Stomach smooth muscle (tissue), 2 donors: ENCODE data around the gene FAR2.
"Not testable (repeated sequence)": the region's sequence is repeated elsewhere in the genome, so short reads cannot be mapped to it uniquely, and the experiment has no call there.

Experiments
- H3K27ac ChIP-seq: one replicate; pipeline ENCODE4 v1.7.0; 2013; ENCODE audit warnings: mild to moderate bottlenecking, low read length, inconsistent platforms
- H3K27me3 ChIP-seq, 2 donors: one replicate each; pipeline ENCODE4 v1.7.0; 2013; ENCODE audit warnings: low read length in 2 of 2; ENCODE audit not compliant: insufficient read depth in 2 of 2, control insufficient read depth in 1 of 2
- H3K36me3 ChIP-seq, 2 donors: one replicate each; pipeline ENCODE4 v1.7.0; 2013; ENCODE audit warnings: low read length in 2 of 2; ENCODE audit not compliant: control insufficient read depth in 2 of 2, insufficient read depth in 2 of 2
- H3K4me1 ChIP-seq: one replicate; pipeline ENCODE4 v1.7.0; 2013; ENCODE audit warnings: low read length; ENCODE audit not compliant: control insufficient read depth, insufficient read depth
- H3K4me3 ChIP-seq, 2 donors: one replicate each; pipeline ENCODE4 v1.7.0; 2013; ENCODE audit warnings: low read length in 2 of 2
- H3K9ac ChIP-seq, 2 donors: one replicate each; pipeline ENCODE4 v1.7.0; 2013; ENCODE audit warnings: low read length in 2 of 2, mild to moderate bottlenecking in 1 of 2
- H3K9me3 ChIP-seq, 2 donors: one replicate each; pipeline ENCODE4 v1.7.0; 2013; ENCODE audit warnings: low read length in 2 of 2; ENCODE audit not compliant: control insufficient read depth in 2 of 2
- donor health status: healthy.
- donor health status: Pancreatic carcinoma.

FAR2 gene

GRCh38 chr12:29376118-29376517, 227.0 kb downstream of the FAR2 start:
- H3K9me3 ChIP-seq = no peaks in the 10 kb centered on the region

GRCh38 chr12:29380536-29381523, 231.8 kb downstream of the FAR2 start, which contains the start of gene ERGIC2:
ERGIC2 (minus strand) TSS chr12:29381172; CDS start chr12:29371633, 9,539 bp downstream.
- Histone ChIP-seq H3K9me3 (no peaks in the 10 kb centered on the region), H3K36me3 (peaks cover 0 to 6% of the 10 kb centered on the region in 2 donors), H3K27me3 (no peaks in the 10 kb centered on the region), H3K9ac (peak within 1 kb of the TSS; percentile 96 to 99), H3K27ac (peak within 1 kb of the TSS; percentile 82), H3K4me1 (peaks cover 6% of the 10 kb centered on the region), H3K4me3 (peak within 1 kb of the TSS; percentile 95 to 100)

More at GRCh38 chr12:29376118-29376517, 227.0 kb downstream of the FAR2 start:
- H3K4me3 ChIP-seq = no peak overlapping the region
- H3K27me3 ChIP-seq = no peaks in the 10 kb centered on the region
- no peak overlapping the region for H3K27ac ChIP-seq
- H3K9ac ChIP-seq = no peak overlapping the region
- H3K4me1 ChIP-seq = peaks cover 6% of the 10 kb centered on the region
- H3K36me3 ChIP-seq = peaks cover 0 to 6% of the 10 kb centered on the region in 2 donors

GRCh38 chr12:29382251-29382650, 233.2 kb downstream of the FAR2 start:
- Histone ChIP-seq H3K27me3 (no peaks in the 10 kb centered on the region), H3K9me3 (no peaks in the 10 kb centered on the region), H3K4me1 (peaks cover 6% of the 10 kb centered on the region), H3K27ac (no peak overlapping the region), H3K9ac (no peak overlapping the region), H3K36me3 (peaks cover 0 to 4% of the 10 kb centered on the region in 2 donors), H3K4me3 (no peak overlapping the region)

- H3K27ac ChIP-seq, H3K9ac ChIP-seq, H3K36me3 ChIP-seq, H3K9me3 ChIP-seq, H3K4me3 ChIP-seq, H3K4me1 ChIP-seq, H3K27me3 ChIP-seq: not testable (repeated sequence)
These were observed 236.1 kb downstream of the FAR2 start for GRCh38 chr12:29385194-29385593.
